ENCODE data around the gene PPP2R5B. TPM values are rescaled to one million over a fixed set of nuclear protein-coding genes. Genes with fewer than 3 reads are reported as not detected.

Gene PPP2R5B
- total RNA-seq, 1 experiment from 2014 or later: 7.4 TPM

GRCh38 chr11:64894812-64895452 lies 29.6 kb upstream of the PPP2R5B start:
- peaks cover 40% of the 10 kb centered on the region for H3K4me1 ChIP-seq
- POLR2A ChIA-PET: no interaction called here
- no peak overlapping the region for H3K4me3 ChIP-seq (ENCODE audit: low read depth, low read length)
- Mint-ChIP-seq H3K4me3 (ENCODE audit: unreplicated experiment) (no peak overlapping the region), H3K36me3 (ENCODE audit: insufficient read depth, unreplicated experiment) (peaks cover 48% of the 10 kb centered on the region), H3K9me3 (ENCODE audit: unreplicated experiment) (no peaks in the 10 kb centered on the region), H3K27me3 (ENCODE audit: insufficient read depth, unreplicated experiment) (no peaks in the 10 kb centered on the region), H3K4me1 (ENCODE audit: low read depth, unreplicated experiment) (peaks cover 22% of the 10 kb centered on the region), H3K27ac (ENCODE audit: unreplicated experiment) (peak overlapping the region; percentile 93)
- CTCF ChIA-PET: interaction anchor here (3.1 kb wide), 1 partner anchor 47 kb away, joined by 22 read pairs; no protein-coding TSS in a partner anchor
- TF ChIP-seq CTCF (IDR thresholded peaks at IDR 0.05; ENCODE audit: insufficient read depth in 1 of 2, low read depth in 1 of 2, low read length in 1 of 2, severe bottlenecking in 1 of 2, unreplicated experiment in 1 of 2): no peak
- no peaks in the 10 kb centered on the region for H3K9me3 ChIP-seq
- intact Hi-C loops (cut with micrococcal nuclease; ENCODE audit: unreplicated experiment): loop anchor here (1.0 to 5.0 kb wide), 2 partner anchors 48 to 93 kb away; partner anchors contain the start of gene MAP4K2
- BruUV-seq (replicated peaks): no TSS peak
- peaks cover 12% of the 10 kb centered on the region for H3K36me3 ChIP-seq (ENCODE audit: control insufficient read depth, insufficient read depth, low read length)
- DNase-seq: no peak
- H3K27me3 ChIP-seq (replicated peaks; ENCODE audit: control insufficient read depth, insufficient read depth, low read length): no peaks in the 10 kb centered on the region

- intact Hi-C loops (cut with micrococcal nuclease; ENCODE audit: unreplicated experiment): no loop called here
- H3K9me3 Mint-ChIP-seq (ENCODE audit: unreplicated experiment): no peaks in the 10 kb centered on the region
- no peak overlapping the region for H3K4me3 Mint-ChIP-seq (ENCODE audit: unreplicated experiment)
- H3K27me3 Mint-ChIP-seq (ENCODE audit: insufficient read depth, unreplicated experiment): no peaks in the 10 kb centered on the region
- no TSS peak for BruUV-seq (replicated peaks)
- Histone ChIP-seq H3K4me1 (peaks cover 24% of the 10 kb centered on the region), H3K9me3 (no peaks in the 10 kb centered on the region), H3K4me3 (ENCODE audit: low read depth, low read length) (no peak overlapping the region), H3K27me3 (replicated peaks; ENCODE audit: control insufficient read depth, insufficient read depth, low read length) (no peaks in the 10 kb centered on the region), H3K36me3 (ENCODE audit: control insufficient read depth, insufficient read depth, low read length) (peaks cover 8% of the 10 kb centered on the region)
- ChIA-PET CTCF (interaction anchor here (0.6 to 1.0 kb wide), 3 partner anchors 17 to 101 kb away, joined by 4 read pairs; partner anchors contain the start of gene BATF2), POLR2A (interaction anchor here (0.5 to 0.6 kb wide), 3 partner anchors 10 to 116 kb away, joined by 4 to 6 read pairs (median 4); no protein-coding TSS in a partner anchor)
- no peak overlapping the region for H3K27ac Mint-ChIP-seq (ENCODE audit: unreplicated experiment)
- no peak for TF ChIP-seq CTCF (IDR thresholded peaks at IDR 0.05; ENCODE audit: insufficient read depth in 1 of 2, low read depth in 1 of 2, low read length in 1 of 2, severe bottlenecking in 1 of 2, unreplicated experiment in 1 of 2)
- peaks cover 46% of the 10 kb centered on the region for H3K36me3 Mint-ChIP-seq (ENCODE audit: insufficient read depth, unreplicated experiment)
- H3K4me1 Mint-ChIP-seq (ENCODE audit: low read depth, unreplicated experiment): peaks cover 10% of the 10 kb centered on the region
- DNase-seq: no peak
These were observed 28.0 kb upstream of the PPP2R5B start for GRCh38 chr11:64896448-64897022.

GRCh38 chr11:64897381-64898075 lies 27.0 kb upstream of the PPP2R5B start:
- no peak for DNase-seq
- no peak overlapping the region for H3K27ac Mint-ChIP-seq (ENCODE audit: unreplicated experiment)
- no peak overlapping the region for H3K4me3 ChIP-seq (ENCODE audit: low read depth, low read length)
- H3K4me1 Mint-ChIP-seq (ENCODE audit: low read depth, unreplicated experiment): no peaks in the 10 kb centered on the region
- peaks cover 3% of the 10 kb centered on the region for H3K36me3 ChIP-seq (ENCODE audit: control insufficient read depth, insufficient read depth, low read length)
- intact Hi-C loops (cut with micrococcal nuclease; ENCODE audit: unreplicated experiment): no loop called here
- no TSS peak for BruUV-seq (replicated peaks)
- TF ChIP-seq CTCF (IDR thresholded peaks at IDR 0.05; ENCODE audit: insufficient read depth in 1 of 2, low read depth in 1 of 2, low read length in 1 of 2, severe bottlenecking in 1 of 2, unreplicated experiment in 1 of 2): no peak
- no peak overlapping the region for H3K4me3 Mint-ChIP-seq (ENCODE audit: unreplicated experiment)
- H3K9me3 Mint-ChIP-seq (ENCODE audit: unreplicated experiment): no peaks in the 10 kb centered on the region
- H3K4me1 ChIP-seq: peaks cover 14% of the 10 kb centered on the region
- ChIA-PET POLR2A (interaction anchor here (0.6 kb wide), 2 partner anchors 9 to 62 kb away, joined by 3 to 6 read pairs; no protein-coding TSS in a partner anchor), CTCF (no interaction called here)
- H3K9me3 ChIP-seq: no peaks in the 10 kb centered on the region
- H3K27me3 ChIP-seq (replicated peaks; ENCODE audit: control insufficient read depth, insufficient read depth, low read length): no peaks in the 10 kb centered on the region
- no peaks in the 10 kb centered on the region for H3K27me3 Mint-ChIP-seq (ENCODE audit: insufficient read depth, unreplicated experiment)
- H3K36me3 Mint-ChIP-seq (ENCODE audit: insufficient read depth, unreplicated experiment): peaks cover 40% of the 10 kb centered on the region

Data from Caco-2 (cell line).